ENCODE data around the gene CELSR1.

The CELSR1 gene

GRCh38 chr22:46451741-46452140 lies 85.7 kb downstream of the CELSR1 start:
- TF ChIP-seq, protein P1, sequence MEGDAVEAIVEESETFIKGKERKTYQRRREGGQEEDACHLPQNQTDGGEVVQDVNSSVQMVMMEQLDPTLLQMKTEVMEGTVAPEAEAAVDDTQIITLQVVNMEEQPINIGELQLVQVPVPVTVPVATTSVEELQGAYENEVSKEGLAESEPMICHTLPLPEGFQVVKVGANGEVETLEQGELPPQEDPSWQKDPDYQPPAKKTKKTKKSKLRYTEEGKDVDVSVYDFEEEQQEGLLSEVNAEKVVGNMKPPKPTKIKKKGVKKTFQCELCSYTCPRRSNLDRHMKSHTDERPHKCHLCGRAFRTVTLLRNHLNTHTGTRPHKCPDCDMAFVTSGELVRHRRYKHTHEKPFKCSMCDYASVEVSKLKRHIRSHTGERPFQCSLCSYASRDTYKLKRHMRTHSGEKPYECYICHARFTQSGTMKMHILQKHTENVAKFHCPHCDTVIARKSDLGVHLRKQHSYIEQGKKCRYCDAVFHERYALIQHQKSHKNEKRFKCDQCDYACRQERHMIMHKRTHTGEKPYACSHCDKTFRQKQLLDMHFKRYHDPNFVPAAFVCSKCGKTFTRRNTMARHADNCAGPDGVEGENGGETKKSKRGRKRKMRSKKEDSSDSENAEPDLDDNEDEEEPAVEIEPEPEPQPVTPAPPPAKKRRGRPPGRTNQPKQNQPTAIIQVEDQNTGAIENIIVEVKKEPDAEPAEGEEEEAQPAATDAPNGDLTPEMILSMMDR (IDR thresholded peaks at IDR 0.05; ENCODE audit: borderline replicate concordance, control extremely low read depth, extremely low read depth, insufficient read depth, missing control alignments) = no peak
- in situ Hi-C loops (cut with MboI; ENCODE audit: low sequenced_read_pairs, unreplicated experiment) = no loop called here

GRCh38 chr22:46450931-46451561 lies 86.4 kb downstream of the CELSR1 start:
- in situ Hi-C loops (cut with MboI; ENCODE audit: low sequenced_read_pairs, unreplicated experiment) = no loop called here
- TF ChIP-seq, protein P1 (IDR thresholded peaks at IDR 0.05; ENCODE audit: borderline replicate concordance, control extremely low read depth, extremely low read depth, insufficient read depth, missing control alignments) = no peak
- DNase-seq (ENCODE audit: low spot score) = no peak

More at GRCh38 chr22:46451741-46452140, 85.7 kb downstream of the CELSR1 start:
- DNase-seq (ENCODE audit: low spot score) = no peak

DNA sequence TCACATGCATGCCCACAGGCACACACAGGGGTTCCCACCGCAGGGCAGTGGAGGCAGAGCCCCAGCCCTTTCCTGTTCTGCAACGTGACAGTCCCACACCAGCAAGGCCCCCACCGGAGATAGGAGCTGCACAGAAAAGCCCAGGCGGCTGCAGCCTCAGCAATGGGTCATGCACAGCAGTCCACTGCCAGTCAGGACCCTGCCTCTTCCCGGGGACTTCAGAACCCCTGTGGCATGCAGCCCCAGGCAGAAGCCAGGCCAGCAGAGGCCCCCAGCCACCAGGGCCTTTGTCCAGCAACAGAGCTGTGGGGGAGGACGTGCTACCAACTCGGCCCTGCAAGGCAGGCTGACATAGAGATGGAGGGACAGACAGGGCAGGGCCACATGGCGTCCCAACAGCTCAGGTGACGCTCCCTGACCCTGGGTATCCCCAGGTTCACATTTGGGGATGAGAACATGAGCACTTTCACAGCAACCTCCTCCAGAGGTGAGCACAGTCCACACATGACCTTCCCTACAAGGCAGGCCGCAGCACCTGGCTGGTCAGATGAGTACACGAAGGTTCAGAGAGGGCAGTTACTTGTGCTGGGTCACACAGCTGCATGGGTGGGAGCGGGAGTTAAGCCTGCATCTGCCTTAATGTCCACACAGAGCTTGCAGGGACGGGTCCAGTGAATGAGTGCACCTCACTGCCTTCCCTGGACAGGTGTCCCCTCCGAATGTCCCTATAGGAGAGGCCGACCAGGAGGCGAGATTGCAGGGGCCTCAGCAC lies 87.3 kb downstream of the CELSR1 start:
- TF ChIP-seq, protein P1 (IDR thresholded peaks at IDR 0.05; ENCODE audit: borderline replicate concordance, control extremely low read depth, extremely low read depth, insufficient read depth, missing control alignments) = no peak
- DNase-seq (ENCODE audit: low spot score) = no peak
- in situ Hi-C loops (cut with MboI; ENCODE audit: low sequenced_read_pairs, unreplicated experiment) = no loop called here

DNA sequence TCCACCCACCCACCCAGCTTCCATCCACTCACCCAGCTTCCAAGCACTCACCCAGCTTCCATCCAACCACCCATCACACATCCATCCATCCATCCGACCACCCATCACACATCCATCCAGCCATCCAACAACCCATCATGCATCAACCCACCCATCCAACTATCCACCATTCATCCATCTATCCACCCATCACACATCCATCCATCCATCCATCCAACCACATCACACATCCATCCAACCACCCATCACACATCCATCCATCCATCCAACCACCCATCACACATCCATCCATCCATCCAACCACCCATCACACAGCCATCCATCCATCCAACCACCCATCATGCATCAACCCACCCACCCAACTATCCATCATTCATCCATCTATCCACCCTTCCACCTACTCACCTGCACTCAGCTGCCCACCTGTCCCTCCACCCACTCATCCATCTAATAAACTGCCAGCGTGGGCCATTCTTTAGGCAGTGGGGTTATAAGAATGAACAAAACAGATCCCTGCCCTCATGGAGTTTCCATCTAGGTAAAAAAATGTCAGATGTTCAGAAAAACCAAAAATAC lies 88.2 kb downstream of the CELSR1 start:
- in situ Hi-C loops (cut with MboI; ENCODE audit: low sequenced_read_pairs, unreplicated experiment) = no loop called here
- TF ChIP-seq, protein P1 (IDR thresholded peaks at IDR 0.05; ENCODE audit: borderline replicate concordance, control extremely low read depth, extremely low read depth, insufficient read depth, missing control alignments) = no peak

GRCh38 chr22:46448333-46448732 lies 89.1 kb downstream of the CELSR1 start:
- TF ChIP-seq, protein P1 (IDR thresholded peaks at IDR 0.05; ENCODE audit: borderline replicate concordance, control extremely low read depth, extremely low read depth, insufficient read depth, missing control alignments) = no peak
- no peak for DNase-seq (ENCODE audit: low spot score)
- in situ Hi-C loops (cut with MboI; ENCODE audit: low sequenced_read_pairs, unreplicated experiment) = no loop called here

More for the DNA sequence above, 88.2 kb downstream of the CELSR1 start:
- no peak for DNase-seq (ENCODE audit: low spot score)

- in situ Hi-C loops (cut with MboI; ENCODE audit: low sequenced_read_pairs, unreplicated experiment) = no loop called here
- TF ChIP-seq, protein P1 (IDR thresholded peaks at IDR 0.05; ENCODE audit: borderline replicate concordance, control extremely low read depth, extremely low read depth, insufficient read depth, missing control alignments) = no peak
- no peak for DNase-seq (ENCODE audit: low spot score)
These were observed 89.5 kb downstream of the CELSR1 start for GRCh38 chr22:46447906-46448305.
